PFSK-1 (cell line): ENCODE results near the gene PREX1.

Source experiments
- FOXP2 ChIP-seq: optimal IDR thresholded peaks from 2 replicates; pipeline ENCODE3; 2011; ENCODE audit warnings: borderline replicate concordance, control low read depth, inconsistent platforms; ENCODE audit not compliant: insufficient read depth; ENCODE audit errors: extremely low read length, extremely low read depth
- POLR2AphosphoS5 ChIP-seq: IDR thresholded peaks from 2 replicates; pipeline ENCODE4 v1.6.1; 2012; ENCODE audit warnings: low read depth, mild to moderate bottlenecking, control low read depth, low read length, moderate library complexity
- SIN3A ChIP-seq: IDR thresholded peaks from 2 replicates; pipeline ENCODE4 v1.6.1; 2012; ENCODE audit warnings: mild to moderate bottlenecking, low read length, moderate library complexity, borderline replicate concordance; ENCODE audit not compliant: insufficient read depth
- TAF1 ChIP-seq: IDR thresholded peaks from 2 replicates; pipeline ENCODE4 v1.6.1; 2012; ENCODE audit warnings: low read length, control low read depth, borderline replicate concordance; ENCODE audit not compliant: insufficient read depth
- TF ChIP-seq, protein P1 (sequence below), 2 experiments: IDR thresholded peaks; 2 replicates each; pipeline versions ENCODE4 v1.6.1 to v1.8.0; 2011 to 2012; ENCODE audit warnings: low read depth in 2 of 2, low read length in 2 of 2, control low read depth in 1 of 2, inconsistent platforms in 1 of 2, mild to moderate bottlenecking in 1 of 2, moderate library complexity in 1 of 2; ENCODE audit not compliant: insufficient read depth in 1 of 2

Gene PREX1

DNA sequence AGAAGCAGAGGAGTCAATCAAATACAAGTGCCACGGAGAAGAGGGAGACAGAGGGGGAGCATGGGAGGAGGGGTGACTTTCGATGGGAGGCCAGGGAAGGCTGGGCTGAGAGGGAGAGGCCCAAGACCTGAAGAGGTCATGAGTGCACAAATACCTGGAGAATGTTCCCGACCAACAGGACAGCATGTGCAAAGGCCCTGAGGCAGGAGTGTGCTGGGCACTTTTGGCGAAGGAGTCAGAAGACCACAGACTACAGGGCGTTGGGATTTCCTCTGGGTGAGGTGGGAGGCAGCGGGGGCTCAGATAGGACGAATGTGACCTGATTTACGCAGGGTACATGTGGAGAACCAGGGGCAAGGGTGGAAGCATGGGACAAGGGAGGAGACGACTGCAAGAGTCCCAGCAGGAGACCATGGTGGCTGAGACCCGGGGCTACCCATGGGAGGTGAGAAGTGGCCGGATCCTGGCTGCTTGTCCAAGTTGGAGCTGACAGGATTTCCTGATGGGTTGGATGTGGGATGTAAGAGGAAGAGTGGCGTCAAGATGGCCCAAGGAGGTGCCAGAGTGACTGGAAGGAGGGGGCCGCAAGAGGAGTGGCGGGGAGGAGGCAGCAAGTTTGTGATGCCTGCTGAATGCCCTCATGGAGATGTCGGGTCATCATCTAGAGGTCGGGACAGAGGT, 23.4 kb downstream of the PREX1 start:
- TF ChIP-seq TAF1 (no peak), FOXP2 (no peak), SIN3A (no peak), POLR2AphosphoS5 (no peak)
- TF ChIP-seq, protein P1, sequence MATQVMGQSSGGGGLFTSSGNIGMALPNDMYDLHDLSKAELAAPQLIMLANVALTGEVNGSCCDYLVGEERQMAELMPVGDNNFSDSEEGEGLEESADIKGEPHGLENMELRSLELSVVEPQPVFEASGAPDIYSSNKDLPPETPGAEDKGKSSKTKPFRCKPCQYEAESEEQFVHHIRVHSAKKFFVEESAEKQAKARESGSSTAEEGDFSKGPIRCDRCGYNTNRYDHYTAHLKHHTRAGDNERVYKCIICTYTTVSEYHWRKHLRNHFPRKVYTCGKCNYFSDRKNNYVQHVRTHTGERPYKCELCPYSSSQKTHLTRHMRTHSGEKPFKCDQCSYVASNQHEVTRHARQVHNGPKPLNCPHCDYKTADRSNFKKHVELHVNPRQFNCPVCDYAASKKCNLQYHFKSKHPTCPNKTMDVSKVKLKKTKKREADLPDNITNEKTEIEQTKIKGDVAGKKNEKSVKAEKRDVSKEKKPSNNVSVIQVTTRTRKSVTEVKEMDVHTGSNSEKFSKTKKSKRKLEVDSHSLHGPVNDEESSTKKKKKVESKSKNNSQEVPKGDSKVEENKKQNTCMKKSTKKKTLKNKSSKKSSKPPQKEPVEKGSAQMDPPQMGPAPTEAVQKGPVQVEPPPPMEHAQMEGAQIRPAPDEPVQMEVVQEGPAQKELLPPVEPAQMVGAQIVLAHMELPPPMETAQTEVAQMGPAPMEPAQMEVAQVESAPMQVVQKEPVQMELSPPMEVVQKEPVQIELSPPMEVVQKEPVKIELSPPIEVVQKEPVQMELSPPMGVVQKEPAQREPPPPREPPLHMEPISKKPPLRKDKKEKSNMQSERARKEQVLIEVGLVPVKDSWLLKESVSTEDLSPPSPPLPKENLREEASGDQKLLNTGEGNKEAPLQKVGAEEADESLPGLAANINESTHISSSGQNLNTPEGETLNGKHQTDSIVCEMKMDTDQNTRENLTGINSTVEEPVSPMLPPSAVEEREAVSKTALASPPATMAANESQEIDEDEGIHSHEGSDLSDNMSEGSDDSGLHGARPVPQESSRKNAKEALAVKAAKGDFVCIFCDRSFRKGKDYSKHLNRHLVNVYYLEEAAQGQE (IDR thresholded peaks at IDR 0.05; ENCODE audit: insufficient read depth in 1 of 2, low read depth in 2 of 2, low read length in 2 of 2) = no peak

DNA sequence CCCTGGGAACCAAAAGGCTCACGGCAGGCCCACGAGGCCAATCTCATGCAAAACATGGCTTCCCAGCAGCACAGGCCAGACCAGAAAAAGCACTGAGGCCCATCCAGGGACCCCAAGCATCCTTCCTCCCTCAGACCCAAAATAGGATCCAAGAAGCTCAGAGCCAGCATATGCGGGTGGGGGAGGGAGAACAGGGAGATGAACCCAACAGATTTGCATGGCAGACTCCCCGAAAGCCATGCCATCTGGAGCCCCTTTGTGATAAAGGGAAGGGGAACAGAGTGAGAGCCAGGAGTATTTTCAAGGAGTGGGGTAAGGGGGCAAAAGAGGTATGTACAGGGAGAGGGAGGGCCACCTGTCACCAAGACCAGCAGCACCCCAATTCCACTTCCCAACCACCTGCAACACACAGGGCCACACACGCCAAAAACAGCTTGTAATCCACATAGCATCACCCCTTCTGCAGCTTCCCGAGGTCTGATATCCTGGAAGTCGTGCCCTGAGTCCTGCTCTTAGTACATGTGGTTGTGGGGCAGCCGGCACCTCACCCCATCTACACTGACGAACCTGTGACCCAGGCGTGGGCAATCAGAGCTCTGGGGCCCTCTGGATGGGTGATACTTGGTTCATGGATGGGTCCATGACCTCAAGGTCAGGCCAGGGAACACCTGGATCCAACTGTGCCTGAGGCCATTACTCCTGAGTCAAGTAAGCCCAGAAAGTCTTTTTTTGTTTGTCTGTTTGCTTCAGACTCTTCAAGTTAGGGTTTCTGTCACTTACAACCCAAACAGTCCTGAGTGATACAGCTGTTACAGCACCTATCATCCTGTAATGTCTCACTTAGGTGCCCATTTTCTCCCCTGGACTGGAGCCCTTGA, 24.4 kb downstream of the PREX1 start:
- TF ChIP-seq, protein P1 (IDR thresholded peaks at IDR 0.05; ENCODE audit: insufficient read depth in 1 of 2, low read depth in 2 of 2, low read length in 2 of 2) = no peak
- TF ChIP-seq SIN3A (no peak), POLR2AphosphoS5 (no peak)

DNA sequence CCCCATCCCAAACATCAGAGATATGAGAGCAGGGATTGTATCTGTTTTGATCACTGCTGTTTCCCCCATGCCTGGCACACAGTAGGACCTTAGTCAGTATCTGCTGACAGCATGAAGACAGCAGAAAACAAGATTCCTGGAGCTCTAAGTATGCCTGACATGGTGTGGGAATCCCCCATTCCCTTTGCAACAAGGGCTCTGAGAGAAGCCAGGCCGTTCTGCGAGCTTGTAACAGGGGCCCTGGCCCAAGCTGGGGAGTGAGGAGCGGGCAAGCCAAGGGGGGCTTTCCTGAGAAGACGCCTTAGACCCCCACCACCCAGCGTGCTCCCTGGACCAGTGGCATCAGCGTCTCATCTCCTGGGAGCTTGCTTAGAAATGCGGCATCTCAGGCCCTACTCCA, 25.2 kb downstream of the PREX1 start:
- TF ChIP-seq TAF1 (no peak), POLR2AphosphoS5 (no peak), FOXP2 (no peak), SIN3A (no peak)
- TF ChIP-seq, protein P1 (IDR thresholded peaks at IDR 0.05; ENCODE audit: insufficient read depth in 1 of 2, low read depth in 2 of 2, low read length in 2 of 2) = no peak

DNA sequence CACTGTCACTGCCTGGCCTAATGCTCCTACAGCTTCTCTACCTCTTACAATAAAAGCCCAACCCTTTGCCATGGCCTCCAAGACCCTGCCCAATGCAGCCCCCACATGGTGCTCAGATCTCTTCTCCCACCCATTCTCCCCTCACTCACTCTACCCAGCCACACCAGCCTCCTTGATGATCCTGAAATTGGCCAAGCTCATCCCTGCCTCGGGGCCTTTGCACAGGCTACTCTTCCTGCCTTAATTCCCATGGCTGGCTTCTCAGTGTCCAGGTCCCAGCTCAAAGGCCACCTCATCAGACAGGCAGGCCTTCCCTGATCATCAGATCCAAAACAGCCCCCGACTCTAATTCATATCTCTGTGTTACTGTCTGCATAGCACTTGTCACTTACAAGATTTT, 25.6 kb downstream of the PREX1 start:
- TF ChIP-seq POLR2AphosphoS5 (no peak), FOXP2 (no peak), TAF1 (no peak), SIN3A (no peak)
- TF ChIP-seq, protein P1 (IDR thresholded peaks at IDR 0.05; ENCODE audit: insufficient read depth in 1 of 2, low read depth in 2 of 2, low read length in 2 of 2) = no peak
